Breast epithelium (tissue), 3 donors: ENCODE measurements around the gene LHCGR.

ENCODE experiments used
- CTCF ChIP-seq, 3 donors: fragments of 450-650 bp; IDR thresholded peaks; one replicate each; pipeline ENCODE4 v1.5.1; 2016 to 2017; ENCODE audit warnings: antibody characterized with exemption in 3 of 3, mild to moderate bottlenecking in 3 of 3, moderate library complexity in 3 of 3
- POLR2A ChIP-seq: fragments of 450-650 bp; IDR thresholded peaks from one replicate; pipeline ENCODE4 v1.6.1; 2016; ENCODE audit warnings: antibody characterized with exemption, mild to moderate bottlenecking, moderate library complexity
- POLR2AphosphoS5 ChIP-seq, 3 donors: sonication (generic); formaldehyde crosslinking; IDR thresholded peaks; one replicate each; pipeline ENCODE4 v1.6.1; 2017; ENCODE audit warnings: antibody characterized with exemption in 3 of 3

- TF ChIP-seq CTCF (IDR thresholded peaks at IDR 0.05) (no peak), POLR2A (no peak), POLR2AphosphoS5 (IDR thresholded peaks at IDR 0.05) (no peak)
Measured at GRCh38 chr2:48693645-48694044, 61.9 kb downstream of the LHCGR start.
